ENCODE results near the gene CNTN4.

GRCh38 chr3:2659896-2660295 lies 561.2 kb downstream of the CNTN4 start:
- TF ChIP-seq POLR2A (IDR thresholded peaks at IDR 0.05) = no peak
- TF ChIP-seq CTCF (IDR thresholded peaks at IDR 0.05) = no peak

Data from gastroesophageal sphincter (tissue), 3 donors.